K562 (cell line): Measurements from ENCODE around the gene ACLY. TPM values are rescaled to one million over a fixed set of nuclear protein-coding genes. Genes with fewer than 3 reads are reported as not detected.

Experiments used
- ATAC-seq: fragments of 200-7000 bp; cut with Tn5 transposase; 3 replicates; pipeline ENCODE4 v1.9.1; 2020; ENCODE audit warnings: moderate library complexity
- BruUV-seq: library from RNA; stranded (reverse); fragments of 400-500 nt; replicated peaks from 2 replicates; lab custom pipeline; 2021; lab: Mats Ljungman, UMichigan
- CTCF ChIA-PET: fragments of 300-600 bp; formaldehyde crosslinking; extraction: SDS; loops from one replicate; lab custom pipeline; 2021; ENCODE audit warnings: low intra/inter-chr PET ratio; lab: Yijun Ruan, JAX
- POLR2A ChIA-PET: fragments of 300-600, 350-650 bp; sonication (Branson Sonifier 250); formaldehyde crosslinking; extraction: SDS; loops from one replicate; lab custom pipeline; 2021; ENCODE audit warnings: antibody characterized with exemption, inconsistent platforms; lab: Yijun Ruan, JAX
- DNase-seq, 4 experiments: peaks; one replicate each; pipeline versions ENCODE4 v3.0.0 to v3.0.0-alpha.2; 2011 to 2018; ENCODE audit warnings: low spot score in 3 of 4, mixed read lengths in 3 of 4; ENCODE audit errors: extremely low read depth in 1 of 4
- FAIRE-seq: peaks from 2 replicates; lab custom pipeline; 2011; peaks lifted over from hg19 to GRCh38; lab: Jason Lieb, UNC
- H2AFZ ChIP-seq: 2 replicates; pipeline ENCODE4 v1.6.0; 2011; ENCODE audit warnings: low read depth, low read length, control low read depth, inconsistent platforms
- H3K27ac ChIP-seq: fragments of 200-600 bp; 3 replicates; pipeline ENCODE4 v1.8.0; 2011; ENCODE audit warnings: low read depth, mild to moderate bottlenecking, control low read depth, inconsistent platforms, low read length, moderate library complexity, mixed read lengths; ENCODE audit errors: extremely low read depth
- H3K27me3 ChIP-seq, 2 experiments: fragments of 300-600 bp in 1 of 2; 2 replicates in 1 of 2; 3 replicates in 1 of 2; pipeline versions ENCODE4 v1.6.0 to v1.8.0; 2011; ENCODE audit warnings: inconsistent platforms in 2 of 2, low read length in 2 of 2, mild to moderate bottlenecking in 1 of 2, mixed read lengths in 1 of 2, moderate library complexity in 1 of 2; ENCODE audit not compliant: control insufficient read depth in 2 of 2, insufficient read depth in 2 of 2
- H3K36me3 ChIP-seq: fragments of 300-600 bp; 3 replicates; pipeline ENCODE4 v1.8.0; 2011; ENCODE audit warnings: mild to moderate bottlenecking, low read length, inconsistent platforms; ENCODE audit not compliant: control insufficient read depth, insufficient read depth
- H3K4me1 ChIP-seq, 2 experiments: fragments of 200-600 bp in 1 of 2; replicated peaks in 1 of 2; 2 replicates in 1 of 2; 3 replicates in 1 of 2; pipeline versions ENCODE4 v1.5.1 to v1.8.0; 2011; ENCODE audit warnings: inconsistent platforms in 2 of 2, low read length in 2 of 2, mild to moderate bottlenecking in 1 of 2, mixed read lengths in 1 of 2, moderate library complexity in 1 of 2; ENCODE audit not compliant: control insufficient read depth in 2 of 2, insufficient read depth in 2 of 2
- H3K4me2 ChIP-seq: 2 replicates; pipeline ENCODE4 v1.6.1; 2011; ENCODE audit warnings: low read length, control low read depth, inconsistent platforms, mixed read lengths; ENCODE audit not compliant: insufficient read depth
- H3K4me3 ChIP-seq: fragments of 200-600 bp; sonication (generic), shearing (Covaris generic); 2 replicates; pipeline ENCODE4 v1.5.1; 2016; ENCODE audit warnings: control low read depth, inconsistent platforms
- H3K79me2 ChIP-seq: fragments of 200-600 bp; 3 replicates; pipeline ENCODE4 v1.8.0; 2011; ENCODE audit warnings: low read length, inconsistent platforms; ENCODE audit not compliant: control insufficient read depth, insufficient read depth
- H3K9ac ChIP-seq, 2 experiments: 2 replicates each; pipeline versions ENCODE4 v1.6.0 to v1.6.1; 2011; ENCODE audit warnings: low read depth in 2 of 2, low read length in 2 of 2, control low read depth in 1 of 2, inconsistent platforms in 1 of 2, mild to moderate bottlenecking in 1 of 2, mixed read lengths in 1 of 2; ENCODE audit not compliant: insufficient read depth in 1 of 2
- H3K9me1 ChIP-seq: one replicate; pipeline ENCODE4 v1.6.0; 2011; ENCODE audit warnings: inconsistent platforms, mild to moderate bottlenecking, low read length, moderate library complexity; ENCODE audit not compliant: control insufficient read depth, insufficient read depth
- H3K9me3 ChIP-seq: replicated peaks from 2 replicates; pipeline ENCODE4 v1.5.1; 2011; ENCODE audit warnings: low read depth, low read length, inconsistent platforms; ENCODE audit not compliant: control insufficient read depth, insufficient read depth
- H4K20me1 ChIP-seq: replicated peaks from 2 replicates; pipeline ENCODE4 v1.6.1; 2011; ENCODE audit warnings: low read length, inconsistent platforms, mixed read lengths; ENCODE audit not compliant: control insufficient read depth, insufficient read depth
- ETV1 ChIP-seq: fragments of 450-650 bp; conservative IDR thresholded peaks from 2 replicates; pipeline ENCODE4 v1.6.1; 2016; ENCODE audit warnings: missing genetic modification characterization, control low read depth, low read depth, missing compliant biosample characterization
- GTF2F1 ChIP-seq: IDR thresholded peaks from 2 replicates; pipeline ENCODE4 v1.6.1; 2011; ENCODE audit warnings: low read depth, low read length, improper control_type of control experiment
- NCOA2 ChIP-seq, 2 experiments: fragments of 450-650 bp; IDR thresholded peaks; 2 replicates each; pipeline ENCODE4 v1.6.1; 2018; ENCODE audit warnings: mild to moderate bottlenecking in 2 of 2, moderate library complexity in 1 of 2; ENCODE audit not compliant: partially characterized antibody in 2 of 2
- OTX1 ChIP-seq: fragments of 450-650 bp; formaldehyde crosslinking; IDR thresholded peaks from 2 replicates; pipeline ENCODE4 v1.4.0; 2022; ENCODE audit warnings: mild to moderate bottlenecking
- POLR3A ChIP-seq: IDR thresholded peaks from 2 replicates; pipeline ENCODE4 v1.6.1; 2011; ENCODE audit warnings: borderline replicate concordance, mild to moderate bottlenecking, moderate library complexity; ENCODE audit not compliant: insufficient read length, insufficient read depth; ENCODE audit errors: extremely low read depth
- POLR3G ChIP-seq: IDR thresholded peaks from 2 replicates; pipeline ENCODE4 v1.6.1; 2011; ENCODE audit not compliant: insufficient read length, insufficient replicate concordance; ENCODE audit errors: extremely low read depth
- PTRF ChIP-seq: fragments of 450-650 bp; IDR thresholded peaks from 2 replicates; pipeline ENCODE4 v1.6.1; 2016; ENCODE audit warnings: mild to moderate bottlenecking, missing genetic modification characterization, missing compliant biosample characterization
- RAD51 ChIP-seq: fragments of 450-650 bp; IDR thresholded peaks from 2 replicates; pipeline ENCODE4 v1.7.1; 2016; ENCODE audit warnings: low read depth, mild to moderate bottlenecking, borderline replicate concordance
- RCOR1 ChIP-seq, 2 experiments: IDR thresholded peaks; 2 replicates each; pipeline ENCODE4 v1.6.1; 2012; ENCODE audit warnings: low read depth in 2 of 2, low read length in 2 of 2, borderline replicate concordance in 1 of 2, improper control_type of control experiment in 1 of 2
- SMAD2 ChIP-seq: fragments of 150-350 bp; IDR thresholded peaks from 2 replicates; pipeline ENCODE4 v1.6.1; 2014; ENCODE audit warnings: low read depth, mild to moderate bottlenecking, low read length
- SPI1 ChIP-seq: IDR thresholded peaks from 2 replicates; pipeline ENCODE4 v1.6.1; 2011; ENCODE audit warnings: low read depth, low read length, control low read depth, borderline replicate concordance
- TCF7 ChIP-seq: sonication (generic); IDR thresholded peaks from 2 replicates; pipeline ENCODE4 v1.6.1; 2016; ENCODE audit warnings: antibody characterized with exemption, borderline replicate concordance
- TFE3 ChIP-seq: fragments of 450-650 bp; formaldehyde crosslinking; IDR thresholded peaks from 2 replicates; pipeline ENCODE4 v1.4.0; 2020; ENCODE audit warnings: mild to moderate bottlenecking, mixed read lengths
- ZNF143 ChIP-seq: sonication (generic); formaldehyde crosslinking; IDR thresholded peaks from 2 replicates; pipeline ENCODE4 v1.9.0; 2022; ENCODE audit warnings: mild to moderate bottlenecking, missing genetic modification reagents
- ZNF280A ChIP-seq: fragments of 450-650 bp; IDR thresholded peaks from 2 replicates; pipeline ENCODE4 v1.6.1; 2018; ENCODE audit warnings: mild to moderate bottlenecking, low read depth; ENCODE audit not compliant: partially characterized antibody
- ZNF695 ChIP-seq: fragments of 450-650 bp; formaldehyde crosslinking; IDR thresholded peaks from 2 replicates; pipeline ENCODE4 v1.4.0; 2020; ENCODE audit warnings: mild to moderate bottlenecking, moderate library complexity
- WGBS: fragments of 100-300 bp; shearing (Covaris generic); methylation state at CpG from one replicate; pipeline ENCODE4 v1.1.6; 2016; ENCODE audit warnings: low coverage, mixed read lengths; ENCODE audit not compliant: insufficient coverage; ENCODE audit errors: missing lambda C conversion rate; 5-methylcytosine and 5-hydroxymethylcytosine counted together
- in situ Hi-C: fragments of 300-500 bp; cut with MboI; formaldehyde crosslinking; loops from 4 replicates; pipeline ENCODE4 v1.15.0; 2018; ENCODE audit warnings: inconsistent platforms, mixed read lengths
- intact Hi-C: fragments of 100-400 bp; cut with micrococcal nuclease; formaldehyde crosslinking; loops from 2 replicates; pipeline ENCODE4 v1.14.2; 2022
- polyA plus RNA-seq, 8 experiments: library from polyadenylated mRNA; depleted of rRNA in 4 of 8; stranded (reverse) in 5 of 8; unstranded in 3 of 8; fragments of >200 nt; fragmentation: Nextera tagmentation in 2 of 8; fragmentation: Illumina TruSeq in 1 of 8; extraction: Ambion mirVana in 2 of 8; extraction: Trizol in 1 of 8; gene quantifications; 2 replicates each; pipeline versions ENCODE4 v1.2.1 to v1.2.3, GENCODE V29; 2011 to 2014; ENCODE audit warnings: inconsistent platforms in 1 of 8, missing spikeins in 1 of 8
- total RNA-seq, 7 experiments: library from RNA; depleted of rRNA in 6 of 7; stranded (reverse); fragments of >200 nt in 6 of 7; fragmentation: Illumina TruSeq in 2 of 7; extraction: Trizol in 2 of 7; gene quantifications; 2 replicates each; pipeline versions ENCODE4 v1.2.1 to v1.2.3, GENCODE V29; 2011 to 2021; ENCODE audit warnings: low replicate concordance in 1 of 7
- TF ChIP-seq, protein P1 (sequence below): IDR thresholded peaks from 3 replicates; pipeline ENCODE4 v1.6.1; 2011; ENCODE audit warnings: borderline replicate concordance, mild to moderate bottlenecking, moderate library complexity; ENCODE audit not compliant: insufficient read length; ENCODE audit errors: extremely low read depth

ACLY gene
- total and polyA plus RNA-seq, 9 of the 15 experiments (the other 6 are each of a cell fraction or from before 2014, with no cell fraction given): 42.9 to 280 (median 125) TPM

- Histone ChIP-seq H3K9me3 (no peaks in the 10 kb centered on the region), H4K20me1 (no peaks in the 10 kb centered on the region), H3K27me3 (no peaks in the 10 kb centered on the region), H3K9me1 (peaks cover 4% of the 10 kb centered on the region), H2AFZ (no peak overlapping the region), H3K4me3 (no peak overlapping the region), H3K4me1 (peaks cover 0 to 11% of the 10 kb centered on the region in 2 experiments; a peak in 3 of 5 replicates), H3K27ac (no peak overlapping the region), H3K9ac (0 out of 4 replicates have a peak overlapping the region, but pooled peaks of 1 of the 2 experiments have one; percentile 60), H3K79me2 (no peaks in the 10 kb centered on the region), H3K4me2 (no peak overlapping the region), H3K36me3 (peaks cover 74% of the 10 kb centered on the region)
- DNase-seq (no peak), FAIRE-seq (no peak), ATAC-seq (no peak)
- in situ Hi-C loops: no loop called here
- intact Hi-C loops: no loop called here
- ChIA-PET POLR2A (no interaction called here), CTCF (no interaction called here)
- no TSS peak for BruUV-seq
- 88% methylated on average over 10 of the region's 10 CpGs for WGBS
- TF ChIP-seq GTF2F1: no peak
- no peak for TF ChIP-seq SMAD2
- TF ChIP-seq, protein P1, sequence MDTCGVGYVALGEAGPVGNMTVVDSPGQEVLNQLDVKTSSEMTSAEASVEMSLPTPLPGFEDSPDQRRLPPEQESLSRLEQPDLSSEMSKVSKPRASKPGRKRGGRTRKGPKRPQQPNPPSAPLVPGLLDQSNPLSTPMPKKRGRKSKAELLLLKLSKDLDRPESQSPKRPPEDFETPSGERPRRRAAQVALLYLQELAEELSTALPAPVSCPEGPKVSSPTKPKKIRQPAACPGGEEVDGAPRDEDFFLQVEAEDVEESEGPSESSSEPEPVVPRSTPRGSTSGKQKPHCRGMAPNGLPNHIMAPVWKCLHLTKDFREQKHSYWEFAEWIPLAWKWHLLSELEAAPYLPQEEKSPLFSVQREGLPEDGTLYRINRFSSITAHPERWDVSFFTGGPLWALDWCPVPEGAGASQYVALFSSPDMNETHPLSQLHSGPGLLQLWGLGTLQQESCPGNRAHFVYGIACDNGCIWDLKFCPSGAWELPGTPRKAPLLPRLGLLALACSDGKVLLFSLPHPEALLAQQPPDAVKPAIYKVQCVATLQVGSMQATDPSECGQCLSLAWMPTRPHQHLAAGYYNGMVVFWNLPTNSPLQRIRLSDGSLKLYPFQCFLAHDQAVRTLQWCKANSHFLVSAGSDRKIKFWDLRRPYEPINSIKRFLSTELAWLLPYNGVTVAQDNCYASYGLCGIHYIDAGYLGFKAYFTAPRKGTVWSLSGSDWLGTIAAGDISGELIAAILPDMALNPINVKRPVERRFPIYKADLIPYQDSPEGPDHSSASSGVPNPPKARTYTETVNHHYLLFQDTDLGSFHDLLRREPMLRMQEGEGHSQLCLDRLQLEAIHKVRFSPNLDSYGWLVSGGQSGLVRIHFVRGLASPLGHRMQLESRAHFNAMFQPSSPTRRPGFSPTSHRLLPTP: no peak
- TF ChIP-seq SPI1: no peak
- TF ChIP-seq RAD51: no peak
- no peak for TF ChIP-seq TCF7
- no peak for TF ChIP-seq OTX1 (CRISPR knock-in tag)
- no peak for TF ChIP-seq ZNF280A
- TF ChIP-seq ZNF143 (CRISPR knock-in tag): no peak
- TF ChIP-seq ZNF695 (CRISPR knock-in tag): no peak
- TF ChIP-seq TFE3 (CRISPR knock-in tag): no peak
- no peak for TF ChIP-seq POLR3A
- no peak for TF ChIP-seq PTRF (tag)
- TF ChIP-seq ETV1 (tag): no peak
- TF ChIP-seq POLR3G: no peak
- TF ChIP-seq NCOA2 (IDR thresholded peaks at IDR 0.05; ENCODE audit: partially characterized antibody in 2 of 2): no peak
- TF ChIP-seq RCOR1 (IDR thresholded peaks at IDR 0.05; ENCODE audit: borderline replicate concordance in 1 of 2, low read depth in 2 of 2, low read length in 2 of 2): no peak
Measured at GRCh38 chr17:41871789-41872188, 47.0 kb downstream of the ACLY start.
